ENCODE measurements around the gene PARD3.
"Not testable (repeated sequence)": the region's sequence is repeated elsewhere in the genome, so short reads cannot be mapped to it uniquely, and the experiment has no call there.

PARD3 gene

GRCh38 chr10:34360984-34361383, 454.1 kb downstream of the PARD3 start:
- no peak for DNase-seq

GRCh38 chr10:34359435-34359813, 455.7 kb downstream of the PARD3 start:
- DNase-seq: no peak

GRCh38 chr10:34358729-34359434, 456.2 kb downstream of the PARD3 start:
- DNase-seq: no peak

GRCh38 chr10:34356463-34356862, 458.6 kb downstream of the PARD3 start:
- DNase-seq: no peak

GRCh38 chr10:34353530-34353929, 461.6 kb downstream of the PARD3 start:
- not testable (repeated sequence) for DNase-seq

GRCh38 chr10:34352599-34353204, 462.4 kb downstream of the PARD3 start:
- not testable (repeated sequence) for DNase-seq

GRCh38 chr10:34351161-34351560, 463.9 kb downstream of the PARD3 start:
- no peak for DNase-seq

- no peak for DNase-seq
Observed at GRCh38 chr10:34348917-34349485, 466.1 kb downstream of the PARD3 start.

GRCh38 chr10:34348021-34348420, 467.1 kb downstream of the PARD3 start:
- no peak for DNase-seq

- DNase-seq: no peak
Observed at GRCh38 chr10:34347131-34347530, 468.0 kb downstream of the PARD3 start.

- no peak for DNase-seq
Observed at GRCh38 chr10:34346516-34347100, 468.5 kb downstream of the PARD3 start.

- no peak for DNase-seq
Observed at GRCh38 chr10:34345383-34345782, 469.7 kb downstream of the PARD3 start.

- no peak for DNase-seq
Observed at GRCh38 chr10:34343764-34344163, 471.3 kb downstream of the PARD3 start.

GRCh38 chr10:34341473-34341872, 473.6 kb downstream of the PARD3 start:
- DNase-seq: no peak

GRCh38 chr10:34340934-34341333, 474.2 kb downstream of the PARD3 start:
- DNase-seq: no peak

- DNase-seq: no peak
Observed at GRCh38 chr10:34339816-34340553, 475.1 kb downstream of the PARD3 start.

- no peak for DNase-seq
Observed at GRCh38 chr10:34337917-34338316, 477.2 kb downstream of the PARD3 start.

- no peak for DNase-seq
Observed at GRCh38 chr10:34335960-34336690, 479.0 kb downstream of the PARD3 start.

GRCh38 chr10:34334908-34335307, 480.2 kb downstream of the PARD3 start:
- DNase-seq: no peak

GRCh38 chr10:34333513-34333912, 481.6 kb downstream of the PARD3 start:
- DNase-seq: no peak

GRCh38 chr10:34327184-34327583, 487.9 kb downstream of the PARD3 start:
- DNase-seq: no peak

GRCh38 chr10:34323192-34323591, 491.9 kb downstream of the PARD3 start:
- DNase-seq: no peak

GRCh38 chr10:34320265-34320664, 494.8 kb downstream of the PARD3 start:
- DNase-seq: no peak

Measured in hematopoietic multipotent progenitor cell treated with erythropoietin and hydrocortisone succinate and interleukin-3 and kit ligand, for 8 days (in vitro differentiated cells).